ENCODE measurements around the gene FRMD4A.

The FRMD4A gene

DNA sequence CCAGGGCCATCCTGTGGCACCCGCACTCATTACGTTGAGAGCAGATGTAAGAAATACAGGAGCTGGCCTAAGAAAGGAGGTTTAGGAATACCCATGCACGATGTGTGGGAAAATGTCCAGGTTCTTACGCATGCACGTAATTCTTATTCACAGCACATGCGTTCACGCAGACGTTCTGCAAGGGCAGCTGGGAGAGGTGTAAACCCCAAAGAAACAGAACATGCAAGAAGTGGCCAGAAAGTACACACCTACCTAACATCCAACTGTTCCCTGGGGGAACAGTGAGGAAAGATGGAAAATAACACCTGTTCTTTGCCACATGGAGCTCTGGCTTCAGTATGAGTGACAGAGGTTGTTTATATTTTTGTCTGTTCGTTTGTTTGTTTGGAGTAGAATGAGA is 458.3 kb downstream of the FRMD4A start:
- H3K79me2 ChIP-seq (ENCODE audit: control insufficient read depth, low read length): no peaks in the 10 kb centered on the region
- peaks cover 5% of the 10 kb centered on the region; the same call in 1 of the 2 replicates for H3F3A ChIP-seq (ENCODE audit: control insufficient read depth, insufficient read depth)
- TF ChIP-seq, protein P1, sequence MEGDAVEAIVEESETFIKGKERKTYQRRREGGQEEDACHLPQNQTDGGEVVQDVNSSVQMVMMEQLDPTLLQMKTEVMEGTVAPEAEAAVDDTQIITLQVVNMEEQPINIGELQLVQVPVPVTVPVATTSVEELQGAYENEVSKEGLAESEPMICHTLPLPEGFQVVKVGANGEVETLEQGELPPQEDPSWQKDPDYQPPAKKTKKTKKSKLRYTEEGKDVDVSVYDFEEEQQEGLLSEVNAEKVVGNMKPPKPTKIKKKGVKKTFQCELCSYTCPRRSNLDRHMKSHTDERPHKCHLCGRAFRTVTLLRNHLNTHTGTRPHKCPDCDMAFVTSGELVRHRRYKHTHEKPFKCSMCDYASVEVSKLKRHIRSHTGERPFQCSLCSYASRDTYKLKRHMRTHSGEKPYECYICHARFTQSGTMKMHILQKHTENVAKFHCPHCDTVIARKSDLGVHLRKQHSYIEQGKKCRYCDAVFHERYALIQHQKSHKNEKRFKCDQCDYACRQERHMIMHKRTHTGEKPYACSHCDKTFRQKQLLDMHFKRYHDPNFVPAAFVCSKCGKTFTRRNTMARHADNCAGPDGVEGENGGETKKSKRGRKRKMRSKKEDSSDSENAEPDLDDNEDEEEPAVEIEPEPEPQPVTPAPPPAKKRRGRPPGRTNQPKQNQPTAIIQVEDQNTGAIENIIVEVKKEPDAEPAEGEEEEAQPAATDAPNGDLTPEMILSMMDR (IDR thresholded peaks at IDR 0.05; ENCODE audit: low read depth, low read length, poor library complexity, severe bottlenecking): no peak
- no peak for TF ChIP-seq EZH2phosphoT487 (IDR thresholded peaks at IDR 0.05; ENCODE audit: borderline replicate concordance, low read length)
- no peak overlapping the region for H3K27ac ChIP-seq (ENCODE audit: low read depth, low read length)
- no peaks in the 10 kb centered on the region for H3K27me3 ChIP-seq (ENCODE audit: control insufficient read depth, low read length)
- peaks cover 46% of the 10 kb centered on the region for H3K4me1 ChIP-seq (ENCODE audit: control insufficient read depth, low read length)
- no peaks in the 10 kb centered on the region for H4K20me1 ChIP-seq (ENCODE audit: control insufficient read depth, insufficient read depth, low read depth, low read length)
- H3K9me3 ChIP-seq (ENCODE audit: control insufficient read depth, insufficient read depth, low read length): no peaks in the 10 kb centered on the region
- peak overlapping the region; percentile 69; the same call in 1 of the 2 replicates for H3K4me2 ChIP-seq (ENCODE audit: low read length)
- H3K9me2 ChIP-seq (replicated peaks; ENCODE audit: control insufficient read depth, low read length): no peaks in the 10 kb centered on the region
- H3K4me3 ChIP-seq (ENCODE audit: low read length): no peak overlapping the region
- no peaks in the 10 kb centered on the region for H3K36me3 ChIP-seq (ENCODE audit: control insufficient read depth, low read length)

DNA sequence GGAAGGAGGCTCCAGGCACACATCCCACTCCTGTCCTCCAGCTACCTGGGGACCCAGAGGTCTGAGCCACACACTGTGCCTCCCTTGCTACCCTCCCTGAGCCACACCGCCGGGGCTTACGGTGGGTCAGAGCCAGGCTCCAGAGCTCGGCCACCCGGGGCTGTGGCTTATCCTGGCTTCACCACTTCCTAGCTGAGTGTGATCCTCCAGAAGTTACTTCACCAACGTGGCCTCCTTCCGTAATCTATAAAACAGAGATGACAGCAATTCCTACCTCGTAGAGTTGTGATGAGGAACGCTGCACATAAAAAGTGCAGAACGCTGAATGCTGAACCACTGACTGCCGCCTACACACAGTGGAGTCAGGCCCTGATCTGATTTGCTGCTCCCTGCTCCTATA is 458.9 kb downstream of the FRMD4A start:
- H3K4me1 ChIP-seq (ENCODE audit: control insufficient read depth, low read length): peaks cover 42% of the 10 kb centered on the region

DNA sequence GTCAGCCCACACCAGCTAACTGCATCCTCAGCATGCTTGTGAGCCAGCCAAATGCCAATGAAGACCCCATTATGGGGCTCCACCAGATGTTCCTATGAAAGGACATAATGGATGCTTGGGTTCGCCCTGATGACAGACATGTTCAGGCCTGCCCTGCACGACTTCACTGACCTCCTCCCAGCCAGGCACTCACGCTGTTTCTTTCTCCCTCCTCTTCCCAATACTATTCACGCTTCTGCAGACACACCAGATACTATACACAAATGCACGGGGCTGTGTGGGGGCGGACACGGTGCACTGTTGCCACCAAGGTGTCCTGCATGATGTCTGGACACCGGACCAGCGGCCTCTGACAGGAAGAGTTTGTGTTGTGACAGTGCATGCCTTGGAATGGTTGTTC is 459.7 kb downstream of the FRMD4A start:
- H3K9me2 ChIP-seq (replicated peaks; ENCODE audit: control insufficient read depth, low read length): no peaks in the 10 kb centered on the region
- no peaks in the 10 kb centered on the region for H4K20me1 ChIP-seq (ENCODE audit: control insufficient read depth, insufficient read depth, low read depth, low read length)
- TF ChIP-seq EZH2phosphoT487 (IDR thresholded peaks at IDR 0.05; ENCODE audit: borderline replicate concordance, low read length): no peak
- TF ChIP-seq, protein P1 (IDR thresholded peaks at IDR 0.05; ENCODE audit: low read depth, low read length, poor library complexity, severe bottlenecking): no peak
- no peak overlapping the region for H3K4me3 ChIP-seq (ENCODE audit: low read length)
- no peak overlapping the region for H3K4me2 ChIP-seq (ENCODE audit: low read length)
- no peaks in the 10 kb centered on the region for H3K9me3 ChIP-seq (ENCODE audit: control insufficient read depth, insufficient read depth, low read length)
- H3K36me3 ChIP-seq (ENCODE audit: control insufficient read depth, low read length): no peaks in the 10 kb centered on the region
- no peaks in the 10 kb centered on the region for H3K79me2 ChIP-seq (ENCODE audit: control insufficient read depth, low read length)
- no peaks in the 10 kb centered on the region for H3K27me3 ChIP-seq (ENCODE audit: control insufficient read depth, low read length)
- H3K27ac ChIP-seq (ENCODE audit: low read depth, low read length): no peak overlapping the region
- H3F3A ChIP-seq (ENCODE audit: control insufficient read depth, insufficient read depth): peaks cover 5% of the 10 kb centered on the region; the same call in 1 of the 2 replicates
- peaks cover 42% of the 10 kb centered on the region for H3K4me1 ChIP-seq (ENCODE audit: control insufficient read depth, low read length)

More for the DNA sequence above, 458.9 kb downstream of the FRMD4A start:
- H3F3A ChIP-seq (ENCODE audit: control insufficient read depth, insufficient read depth): peaks cover 5% of the 10 kb centered on the region; the same call in 1 of the 2 replicates
- H3K36me3 ChIP-seq (ENCODE audit: control insufficient read depth, low read length): no peaks in the 10 kb centered on the region
- H3K4me3 ChIP-seq (ENCODE audit: low read length): no peak overlapping the region
- no peaks in the 10 kb centered on the region for H3K9me3 ChIP-seq (ENCODE audit: control insufficient read depth, insufficient read depth, low read length)
- no peaks in the 10 kb centered on the region for H3K9me2 ChIP-seq (replicated peaks; ENCODE audit: control insufficient read depth, low read length)
- TF ChIP-seq, protein P1 (IDR thresholded peaks at IDR 0.05; ENCODE audit: low read depth, low read length, poor library complexity, severe bottlenecking): no peak
- TF ChIP-seq EZH2phosphoT487 (IDR thresholded peaks at IDR 0.05; ENCODE audit: borderline replicate concordance, low read length): no peak
- H3K27me3 ChIP-seq (ENCODE audit: control insufficient read depth, low read length): no peaks in the 10 kb centered on the region
- no peak overlapping the region for H3K27ac ChIP-seq (ENCODE audit: low read depth, low read length)
- no peaks in the 10 kb centered on the region for H4K20me1 ChIP-seq (ENCODE audit: control insufficient read depth, insufficient read depth, low read depth, low read length)
- H3K79me2 ChIP-seq (ENCODE audit: control insufficient read depth, low read length): no peaks in the 10 kb centered on the region
- H3K4me2 ChIP-seq (ENCODE audit: low read length): no peak overlapping the region
